HG03135 (cell line): ENCODE data around the gene PPP1R3F.

Experiments
- ATAC-seq: cut with Tn5 transposase; IDR thresholded peaks from one replicate; pipeline ENCODE4 v1.9.1; 2021; ENCODE audit warnings: mild to moderate bottlenecking, moderate library complexity; ENCODE audit not compliant: unreplicated experiment

PPP1R3F gene

GRCh38 chrX:49249616-49250015, 20.0 kb upstream of the PPP1R3F start:
- no peak for ATAC-seq

GRCh38 chrX:49250066-49250465, 19.5 kb upstream of the PPP1R3F start:
- no peak for ATAC-seq

- ATAC-seq: no peak
These were observed 19.0 kb upstream of the PPP1R3F start for GRCh38 chrX:49250578-49250977.

GRCh38 chrX:49251325-49251724, 18.3 kb upstream of the PPP1R3F start:
- ATAC-seq: no peak

GRCh38 chrX:49254639-49255038, 15.0 kb upstream of the PPP1R3F start:
- ATAC-seq: no peak

- no peak for ATAC-seq
These were observed 13.2 kb upstream of the PPP1R3F start for GRCh38 chrX:49256268-49256995.

GRCh38 chrX:49257074-49257790, 12.4 kb upstream of the PPP1R3F start:
- ATAC-seq: no peak

GRCh38 chrX:49257846-49258748, 11.5 kb upstream of the PPP1R3F start:
- ATAC-seq: no peak

GRCh38 chrX:49258749-49259124, 10.9 kb upstream of the PPP1R3F start:
- no peak for ATAC-seq

GRCh38 chrX:49260221-49260985, 9.2 kb upstream of the PPP1R3F start:
- ATAC-seq: no peak

- no peak for ATAC-seq
These were observed 7.0 kb upstream of the PPP1R3F start for GRCh38 chrX:49262603-49263002.

GRCh38 chrX:49263631-49264030, 6.0 kb upstream of the PPP1R3F start:
- no peak for ATAC-seq

GRCh38 chrX:49264460-49264859, 5.1 kb upstream of the PPP1R3F start, which contains the start of gene FOXP3:
FOXP3 (minus strand) TSS chrX:49264710; CDS start chrX:49258505, 6,205 bp downstream.
- ATAC-seq: no peak

- ATAC-seq: no peak
These were observed 2.8 kb upstream of the PPP1R3F start for GRCh38 chrX:49266523-49267445.

GRCh38 chrX:49268702-49269009, 937 bp upstream of the PPP1R3F start:
- ATAC-seq: no peak

- ATAC-seq: peak; percentile 80
These were observed 405 bp upstream of the PPP1R3F start for GRCh38 chrX:49269010-49269766.

- no peak for ATAC-seq
These were observed 792 bp downstream of the PPP1R3F start for GRCh38 chrX:49270249-49270921.

GRCh38 chrX:49271341-49271740, 1.7 kb downstream of the PPP1R3F start:
- ATAC-seq: no peak
